Effector memory CD8-positive, alpha-beta T cell (primary cell): ENCODE measurements around the gene NR1I2.

Experiments
- ATAC-seq: fragments of 150-1000 bp; cut with Tn5 transposase; replicated peaks from 2 replicates; pipeline ENCODE4 v1.10.0; 2021; ENCODE audit warnings: mild to moderate bottlenecking, moderate library complexity
- DNase-seq, 3 experiments: peaks; one replicate each; pipeline ENCODE4 v3.0.0; 2021
- H3K27ac Mint-ChIP-seq, 2 donors: one replicate each; pipeline ENCODE4 v1.8.0; 2022; ENCODE audit warnings: mild to moderate bottlenecking in 2 of 2, mixed read lengths in 2 of 2, moderate library complexity in 2 of 2
- H3K27me3 Mint-ChIP-seq, 2 donors: one replicate each; pipeline ENCODE4 v1.8.0; 2022; ENCODE audit warnings: mixed read lengths in 2 of 2
- H3K36me3 Mint-ChIP-seq: one replicate; pipeline ENCODE4 v1.8.0; 2022; ENCODE audit warnings: mild to moderate bottlenecking, moderate library complexity, mixed read lengths; ENCODE audit not compliant: insufficient read depth
- H3K4me1 Mint-ChIP-seq, 2 donors: one replicate each; pipeline ENCODE4 v1.8.0; 2022; ENCODE audit warnings: low read depth in 2 of 2, mixed read lengths in 2 of 2
- H3K4me3 Mint-ChIP-seq, 2 donors: one replicate each; pipeline ENCODE4 v1.8.0; 2022; ENCODE audit warnings: mild to moderate bottlenecking in 2 of 2, mixed read lengths in 2 of 2, moderate library complexity in 2 of 2
- H3K9me3 Mint-ChIP-seq, 2 donors: one replicate each; pipeline ENCODE4 v1.8.0; 2022; ENCODE audit warnings: mixed read lengths in 2 of 2

NR1I2 gene

DNA sequence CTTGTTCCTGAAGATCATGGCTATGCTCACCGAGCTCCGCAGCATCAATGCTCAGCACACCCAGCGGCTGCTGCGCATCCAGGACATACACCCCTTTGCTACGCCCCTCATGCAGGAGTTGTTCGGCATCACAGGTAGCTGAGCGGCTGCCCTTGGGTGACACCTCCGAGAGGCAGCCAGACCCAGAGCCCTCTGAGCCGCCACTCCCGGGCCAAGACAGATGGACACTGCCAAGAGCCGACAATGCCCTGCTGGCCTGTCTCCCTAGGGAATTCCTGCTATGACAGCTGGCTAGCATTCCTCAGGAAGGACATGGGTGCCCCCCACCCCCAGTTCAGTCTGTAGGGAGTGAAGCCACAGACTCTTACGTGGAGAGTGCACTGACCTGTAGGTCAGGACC, 35.2 kb downstream of the NR1I2 start:
- Mint-ChIP-seq H3K4me1 (peaks cover 0 to 4% of the 10 kb centered on the region in 2 donors), H3K9me3 (no peaks in the 10 kb centered on the region), H3K36me3 (peaks cover 3% of the 10 kb centered on the region), H3K27ac (no peak overlapping the region), H3K27me3 (peaks cover 0 to 30% of the 10 kb centered on the region in 2 donors), H3K4me3 (no peak overlapping the region)
- DNase-seq, result no peak
- ATAC-seq, result no peak

DNA sequence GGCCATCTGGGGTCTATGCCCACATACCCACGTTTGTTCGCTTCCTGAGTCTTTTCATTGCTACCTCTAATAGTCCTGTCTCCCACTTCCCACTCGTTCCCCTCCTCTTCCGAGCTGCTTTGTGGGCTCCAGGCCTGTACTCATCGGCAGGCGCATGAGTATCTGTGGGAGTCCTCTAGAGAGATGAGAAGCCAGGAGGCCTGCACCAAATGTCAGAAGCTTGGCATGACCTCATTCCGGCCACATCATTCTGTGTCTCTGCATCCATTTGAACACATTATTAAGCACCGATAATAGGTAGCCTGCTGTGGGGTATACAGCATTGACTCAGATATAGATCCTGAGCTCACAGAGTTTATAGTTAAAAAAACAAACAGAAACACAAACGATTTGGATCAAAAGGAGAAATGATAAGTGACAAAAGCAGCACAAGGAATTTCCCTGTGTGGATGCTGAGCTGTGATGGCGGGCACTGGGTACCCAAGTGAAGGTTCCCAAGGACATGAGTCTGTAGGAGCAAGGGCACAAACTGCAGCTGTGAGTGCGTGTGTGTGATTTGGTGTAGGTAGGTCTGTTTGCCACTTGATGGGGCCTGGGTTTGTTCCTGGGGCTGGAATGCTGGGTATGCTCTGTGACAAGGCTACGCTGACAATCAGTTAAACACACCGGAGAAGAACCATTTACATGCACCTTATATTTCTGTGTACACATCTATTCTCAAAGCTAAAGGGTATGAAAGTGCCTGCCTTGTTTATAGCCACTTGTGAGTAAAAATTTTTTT, 35.9 kb downstream of the NR1I2 start:
- DNase-seq (no peak), ATAC-seq (no peak)
- Mint-ChIP-seq H3K4me1 (peaks cover 0 to 4% of the 10 kb centered on the region in 2 donors), H3K9me3 (no peaks in the 10 kb centered on the region), H3K4me3 (no peak overlapping the region), H3K27me3 (peaks cover 0 to 30% of the 10 kb centered on the region in 2 donors), H3K27ac (no peak overlapping the region), H3K36me3 (peaks cover 3% of the 10 kb centered on the region)

DNA sequence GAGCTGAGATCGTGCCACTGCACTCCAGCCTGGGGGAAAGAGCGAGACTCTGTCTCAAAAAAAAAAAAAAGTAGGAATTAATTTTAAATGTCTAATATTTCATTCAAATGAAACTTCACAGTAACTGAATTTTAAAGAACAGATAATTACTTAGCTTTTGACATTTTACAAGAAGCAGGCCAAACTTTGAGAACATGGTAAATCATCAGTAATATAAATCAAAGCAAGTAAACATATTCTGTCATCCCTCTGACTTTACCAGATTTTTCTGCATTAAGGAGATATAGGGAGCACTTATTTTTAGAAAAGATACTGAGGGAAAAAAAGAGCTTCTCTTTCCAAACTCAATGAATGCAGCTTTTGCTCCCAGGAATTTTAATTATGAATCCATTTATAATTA, 37.0 kb downstream of the NR1I2 start:
- no peak for DNase-seq
- no peak for ATAC-seq
- Mint-ChIP-seq H3K27me3 (peaks cover 0 to 28% of the 10 kb centered on the region in 2 donors), H3K36me3 (peaks cover 3% of the 10 kb centered on the region), H3K4me1 (peaks cover 0 to 4% of the 10 kb centered on the region in 2 donors), H3K27ac (no peak overlapping the region), H3K4me3 (no peak overlapping the region), H3K9me3 (no peaks in the 10 kb centered on the region)

DNA sequence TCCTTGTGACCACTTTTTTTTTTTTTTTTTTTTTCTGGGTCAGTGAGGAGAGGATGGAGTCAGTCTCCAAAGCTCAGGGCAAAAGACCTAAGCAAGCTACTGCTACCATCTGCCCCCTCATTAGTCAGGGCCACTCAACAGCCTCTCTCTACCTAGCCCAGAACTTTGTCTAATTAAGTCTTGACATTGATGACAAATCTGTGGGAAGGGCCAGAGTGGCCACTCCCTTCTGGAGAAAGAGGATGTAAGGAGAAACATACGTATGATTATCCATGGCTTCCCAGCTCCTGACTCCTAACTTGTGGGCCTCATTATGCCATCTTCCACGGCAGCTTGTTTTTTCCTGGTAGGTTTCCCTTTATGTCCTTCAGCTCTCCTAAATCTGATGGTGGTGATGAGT, 37.9 kb downstream of the NR1I2 start:
- no peak overlapping the region for H3K4me3 Mint-ChIP-seq
- DNase-seq (no peak), ATAC-seq (no peak)
- H3K27me3 Mint-ChIP-seq, result peaks cover 0 to 19% of the 10 kb centered on the region in 2 donors
- peak overlapping the region in 1 of 2 donors; percentile 70 for H3K27ac Mint-ChIP-seq
- peaks cover 5% of the 10 kb centered on the region for H3K36me3 Mint-ChIP-seq
- peaks cover 0 to 4% of the 10 kb centered on the region in 2 donors for H3K4me1 Mint-ChIP-seq
- H3K9me3 Mint-ChIP-seq, result no peaks in the 10 kb centered on the region

DNA sequence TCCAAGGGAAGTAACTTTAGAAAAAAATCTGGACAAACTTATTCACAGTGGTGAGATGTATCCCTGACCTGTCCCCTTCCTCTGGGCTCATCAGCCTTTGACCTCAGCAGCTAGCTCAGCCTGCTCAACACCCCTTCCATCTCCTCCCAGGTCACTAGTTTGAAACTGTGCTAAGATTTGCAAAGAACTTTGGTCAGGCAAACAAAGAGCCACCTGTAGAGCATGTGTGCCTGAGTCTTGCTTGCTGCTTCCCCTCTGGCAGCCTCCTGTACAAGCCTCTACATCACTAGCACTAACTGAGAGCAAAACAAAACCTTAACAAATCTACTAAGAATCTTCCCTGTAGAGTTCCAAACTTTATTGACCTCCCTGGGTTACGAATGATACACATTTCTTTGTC, 43.9 kb downstream of the NR1I2 start:
- ATAC-seq, result no peak
- no peak overlapping the region for H3K4me3 Mint-ChIP-seq
- H3K9me3 Mint-ChIP-seq, result no peaks in the 10 kb centered on the region
- DNase-seq, result no peak
- peaks cover 10% of the 10 kb centered on the region for H3K36me3 Mint-ChIP-seq
- H3K4me1 Mint-ChIP-seq, result peaks cover 3 to 6% of the 10 kb centered on the region in 2 donors
- H3K27me3 Mint-ChIP-seq, result no peaks in the 10 kb centered on the region
- peak overlapping the region in 1 of 2 donors; percentile 49 for H3K27ac Mint-ChIP-seq

DNA sequence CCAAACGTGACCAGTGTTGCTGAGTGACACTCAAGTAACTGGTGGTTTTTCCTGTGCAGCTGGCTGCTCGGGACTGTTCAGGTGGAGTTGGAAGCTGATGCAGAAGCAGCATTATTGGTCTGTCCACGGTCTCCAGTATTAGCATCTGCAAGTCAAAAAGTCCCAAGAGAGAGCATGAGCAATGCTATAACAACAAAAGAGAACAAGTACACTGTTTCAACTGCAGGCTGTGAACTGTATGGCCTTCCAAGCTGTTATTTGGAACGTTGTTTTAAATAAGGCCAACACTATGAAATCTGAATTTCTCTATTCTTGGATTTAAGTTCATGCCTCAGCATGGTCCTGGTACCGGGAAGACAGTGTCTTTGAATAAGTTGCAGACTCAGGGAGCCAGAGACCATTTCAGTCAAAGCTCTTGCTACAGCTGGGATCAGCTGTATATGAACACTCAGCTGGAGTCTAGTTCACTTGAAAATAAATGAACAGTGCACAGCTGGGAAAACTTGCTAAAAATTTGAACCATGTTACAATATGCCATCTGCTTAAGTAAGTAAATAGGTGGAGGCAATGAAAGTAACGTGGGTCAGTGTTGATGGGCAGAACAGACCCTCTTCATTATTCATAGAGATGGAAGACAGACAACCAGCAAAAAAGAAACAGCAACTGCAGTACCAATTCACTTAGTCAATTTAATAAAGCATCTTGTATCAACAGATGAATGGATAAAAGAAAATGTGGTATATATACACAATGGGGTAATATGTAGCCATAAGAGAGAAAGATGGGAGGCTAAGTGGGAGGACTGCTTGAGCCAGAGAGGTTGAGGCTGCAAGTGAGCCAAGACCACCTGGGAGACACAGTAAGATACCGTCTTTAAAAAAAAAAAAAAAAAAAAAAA, 45.1 kb downstream of the NR1I2 start:
- peaks cover 10% of the 10 kb centered on the region for H3K36me3 Mint-ChIP-seq
- no peak for ATAC-seq
- no peaks in the 10 kb centered on the region for H3K27me3 Mint-ChIP-seq
- no peak for DNase-seq
- H3K9me3 Mint-ChIP-seq, result no peaks in the 10 kb centered on the region
- H3K4me1 Mint-ChIP-seq, result peaks cover 5 to 12% of the 10 kb centered on the region in 2 donors
- no peak overlapping the region for H3K27ac Mint-ChIP-seq
- no peak overlapping the region for H3K4me3 Mint-ChIP-seq

DNA sequence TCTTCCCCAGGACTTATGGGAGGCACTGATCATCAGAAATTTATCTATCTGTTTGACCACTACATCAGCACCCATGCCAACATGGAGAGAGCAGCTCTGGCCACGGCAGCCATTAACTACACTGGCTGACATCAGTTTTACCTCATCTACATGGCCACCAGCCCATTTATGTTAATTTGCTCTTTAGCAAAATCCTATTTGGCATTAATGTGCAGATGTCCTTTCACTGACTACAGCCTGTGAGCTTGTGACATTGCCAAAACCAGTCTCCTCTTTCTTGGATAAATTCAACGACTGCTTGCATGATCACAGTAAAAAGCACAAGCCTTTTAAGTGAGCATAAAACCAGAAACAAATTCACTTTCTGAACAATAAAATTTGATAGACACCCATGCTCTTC, 47.5 kb downstream of the NR1I2 start:
- Mint-ChIP-seq H3K9me3 (no peaks in the 10 kb centered on the region), H3K4me1 (peaks cover 5 to 14% of the 10 kb centered on the region in 2 donors), H3K36me3 (peaks cover 10% of the 10 kb centered on the region), H3K27ac (peak overlapping the region in 1 of 2 donors; percentile 32), H3K27me3 (no peaks in the 10 kb centered on the region), H3K4me3 (no peak overlapping the region)
- ATAC-seq, result no peak
- no peak for DNase-seq

DNA sequence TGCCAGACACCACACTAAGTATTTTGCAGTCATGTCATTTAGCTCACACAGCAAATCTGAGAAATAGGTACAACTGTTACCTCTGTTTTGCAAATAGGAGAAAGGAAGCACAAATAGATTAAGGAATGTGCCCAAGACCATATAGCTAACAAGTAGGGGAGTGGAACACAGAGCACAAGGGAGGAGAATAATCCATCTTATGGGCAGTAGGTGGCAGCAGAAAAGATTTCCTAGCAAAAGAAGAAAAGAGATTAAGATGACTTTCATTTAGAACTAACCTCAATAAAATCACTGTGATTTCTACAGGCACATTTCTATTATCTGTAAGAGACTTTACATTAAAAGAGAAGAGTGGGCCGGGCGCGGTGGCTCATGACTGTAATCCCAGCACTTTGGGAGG, 49.1 kb downstream of the NR1I2 start:
- Mint-ChIP-seq H3K4me1 (peaks cover 5 to 20% of the 10 kb centered on the region in 2 donors), H3K4me3 (no peak overlapping the region), H3K27me3 (no peaks in the 10 kb centered on the region), H3K36me3 (peaks cover 12% of the 10 kb centered on the region), H3K27ac (peak overlapping the region in 1 of 2 donors; percentile 70), H3K9me3 (no peaks in the 10 kb centered on the region)
- DNase-seq (no peak), ATAC-seq (no peak)

DNA sequence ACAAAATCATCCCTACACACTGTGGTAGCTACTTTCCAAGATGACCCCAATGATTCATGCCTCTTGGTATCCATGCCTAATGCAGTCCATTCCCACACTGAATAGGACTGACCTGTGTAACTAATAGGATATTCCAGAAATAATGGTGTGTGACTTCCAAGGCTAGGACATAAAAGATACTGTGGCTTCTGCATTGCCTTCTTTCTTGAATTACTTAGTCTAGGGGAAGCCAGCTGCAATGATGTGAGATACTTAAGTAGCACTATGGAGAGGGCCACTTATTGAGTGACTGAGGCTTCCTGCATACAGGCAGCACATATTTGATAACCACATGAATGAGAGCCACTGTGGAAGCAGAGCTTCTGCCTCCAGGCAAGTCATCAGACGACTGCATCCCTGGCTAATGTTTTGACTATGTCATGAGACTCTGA, 50.1 kb downstream of the NR1I2 start:
- peaks cover 5 to 20% of the 10 kb centered on the region in 2 donors for H3K4me1 Mint-ChIP-seq
- H3K27ac Mint-ChIP-seq, result peak overlapping the region in 1 of 2 donors; percentile 81
- ATAC-seq (no peak), DNase-seq (no peak)
- no peak overlapping the region for H3K4me3 Mint-ChIP-seq
- peaks cover 15% of the 10 kb centered on the region for H3K36me3 Mint-ChIP-seq
- H3K27me3 Mint-ChIP-seq, result no peaks in the 10 kb centered on the region
- no peaks in the 10 kb centered on the region for H3K9me3 Mint-ChIP-seq

DNA sequence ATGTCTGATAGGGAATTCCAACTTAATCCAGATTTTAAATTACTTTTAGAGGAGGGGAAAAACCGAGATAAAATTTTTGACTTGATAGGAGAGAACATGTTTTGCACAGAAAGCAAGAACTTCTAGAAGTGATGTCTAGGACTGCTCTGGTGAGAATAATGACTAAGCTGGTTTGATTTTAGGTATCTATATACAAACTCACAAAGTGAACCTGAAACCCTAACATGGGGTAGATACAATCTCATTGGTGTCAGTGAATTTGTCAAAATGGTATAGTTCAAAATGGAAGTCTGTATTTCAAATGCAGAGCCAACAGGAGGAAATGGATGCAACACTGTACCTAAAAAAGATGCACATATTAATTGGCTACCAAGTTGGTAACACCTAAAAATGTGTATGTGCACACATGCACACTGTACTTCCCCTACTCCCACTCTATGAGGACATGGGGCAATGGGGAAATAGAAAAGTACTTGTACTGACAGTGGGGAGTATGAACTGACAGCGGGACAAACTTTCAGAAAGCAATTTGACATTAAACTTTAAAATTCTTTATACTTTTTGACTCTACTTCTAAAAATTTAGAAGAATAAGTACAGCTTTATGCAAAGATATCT, 53.0 kb downstream of the NR1I2 start:
- Mint-ChIP-seq H3K27me3 (no peaks in the 10 kb centered on the region), H3K27ac (peak overlapping the region in 1 of 2 donors; percentile 63), H3K36me3 (peaks cover 20% of the 10 kb centered on the region), H3K4me3 (no peak overlapping the region), H3K9me3 (no peaks in the 10 kb centered on the region), H3K4me1 (peaks cover 5 to 20% of the 10 kb centered on the region in 2 donors)
- no peak for DNase-seq
- ATAC-seq, result no peak

DNA sequence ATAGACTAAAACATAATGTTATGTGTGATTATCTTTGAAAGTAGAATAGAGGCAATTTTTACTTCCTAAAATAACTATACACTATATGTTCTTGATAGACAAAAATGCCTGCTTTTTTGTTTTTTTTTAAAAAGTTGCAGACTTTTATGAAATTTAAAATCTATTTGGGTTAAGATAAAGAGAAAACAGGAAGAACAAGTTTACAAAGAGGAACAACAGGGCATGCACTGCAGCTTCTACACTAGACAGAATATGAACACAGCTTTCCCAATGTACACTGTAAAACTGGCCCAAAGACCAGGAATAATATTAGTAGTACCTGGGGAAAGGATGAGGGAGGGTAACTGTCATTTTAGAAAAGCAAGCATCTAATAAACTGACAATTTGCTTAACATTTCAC, 53.7 kb downstream of the NR1I2 start:
- Mint-ChIP-seq H3K27ac (peak overlapping the region in 1 of 2 donors; percentile 63), H3K4me3 (no peak overlapping the region), H3K27me3 (no peaks in the 10 kb centered on the region), H3K36me3 (peaks cover 21% of the 10 kb centered on the region), H3K9me3 (no peaks in the 10 kb centered on the region), H3K4me1 (peaks cover 3 to 18% of the 10 kb centered on the region in 2 donors)
- DNase-seq, result no peak
- no peak for ATAC-seq

DNA sequence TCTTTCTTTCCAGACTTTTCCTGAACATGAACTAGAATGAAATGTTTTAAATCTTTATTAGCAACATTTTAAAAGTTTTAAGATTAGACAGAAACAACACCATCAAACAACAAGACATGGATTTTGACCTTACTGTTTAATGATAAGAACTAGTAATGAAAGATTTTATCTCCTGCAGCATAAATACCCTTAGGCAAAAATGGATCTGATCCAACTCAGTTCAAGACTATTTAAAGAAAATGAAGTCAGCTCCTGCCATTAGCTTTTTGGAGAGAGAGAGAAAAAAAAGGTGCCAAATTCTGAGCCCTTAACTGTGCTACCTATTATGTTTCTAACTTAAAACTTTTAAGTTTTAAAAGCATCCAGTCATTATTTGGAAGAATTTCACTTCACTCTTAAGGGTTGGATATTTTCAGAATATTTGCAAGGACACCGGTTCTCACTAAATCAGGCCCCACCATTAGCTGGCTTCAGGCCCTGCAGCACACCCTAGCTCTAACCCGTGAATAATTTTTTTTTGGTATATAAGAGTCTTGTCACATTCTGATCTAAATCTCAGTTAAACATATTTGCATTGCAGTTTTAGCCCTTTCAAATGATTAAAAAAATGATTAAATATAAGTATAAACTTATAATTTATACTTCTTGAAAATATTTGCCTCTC, 60.0 kb downstream of the NR1I2 start:
- Mint-ChIP-seq H3K27me3 (no peaks in the 10 kb centered on the region), H3K9me3 (no peaks in the 10 kb centered on the region), H3K4me3 (no peak overlapping the region), H3K27ac (no peak overlapping the region), H3K4me1 (peaks cover 11 to 30% of the 10 kb centered on the region in 2 donors), H3K36me3 (peaks cover 26% of the 10 kb centered on the region)
- DNase-seq (no peak), ATAC-seq (no peak)

DNA sequence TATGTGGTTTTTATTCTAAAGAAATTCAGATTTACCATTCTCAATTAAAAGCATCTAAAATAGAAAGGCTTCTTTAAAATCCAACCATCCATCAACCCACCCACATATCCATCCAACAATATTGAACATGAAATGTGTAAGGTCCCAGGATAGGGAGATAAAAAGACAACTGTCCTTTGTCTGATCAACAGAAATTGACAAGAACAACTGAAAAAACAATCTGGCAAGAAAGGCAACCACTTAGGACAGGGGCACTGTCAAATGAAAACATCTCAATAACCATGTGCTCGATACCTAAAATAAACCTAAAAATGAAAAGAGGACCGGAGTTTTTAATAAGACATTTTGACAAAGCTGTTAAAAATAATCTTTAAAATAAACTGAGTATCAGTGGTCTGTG, 67.2 kb downstream of the NR1I2 start:
- Mint-ChIP-seq H3K27ac (no peak overlapping the region), H3K36me3 (peaks cover 2% of the 10 kb centered on the region), H3K4me1 (peaks cover 5 to 53% of the 10 kb centered on the region in 2 donors), H3K9me3 (no peaks in the 10 kb centered on the region), H3K4me3 (no peak overlapping the region), H3K27me3 (no peaks in the 10 kb centered on the region)
- no peak for DNase-seq
- ATAC-seq, result no peak
